Mesothelial cell of epicardium (in vitro differentiated cells): Measurements from ENCODE around the gene ZNF771. TPM values are rescaled to one million over a fixed set of nuclear protein-coding genes. Genes with fewer than 3 reads are reported as not detected.
A peak's percentile ranks its signal among the peaks of the same experiment; 100 is the strongest.

ENCODE experiments used
- DNase-seq, 2 experiments: peaks; one replicate each; pipeline ENCODE4 v3.0.0; 2021; ENCODE audit warnings: low spot score in 2 of 2; ENCODE audit not compliant: unreplicated experiment in 2 of 2
- H3K27ac Mint-ChIP-seq: 2 replicates; pipeline ENCODE4 v1.8.0; 2021; ENCODE audit warnings: mixed read lengths
- H3K27me3 Mint-ChIP-seq: 2 replicates; pipeline ENCODE4 v1.8.0; 2021; ENCODE audit warnings: low read depth, mixed read lengths
- H3K36me3 Mint-ChIP-seq: 2 replicates; pipeline ENCODE4 v1.8.0; 2021; ENCODE audit warnings: mixed read lengths
- H3K4me1 Mint-ChIP-seq: 2 replicates; pipeline ENCODE4 v1.8.0; 2021; ENCODE audit warnings: mixed read lengths
- H3K4me3 Mint-ChIP-seq: 2 replicates; pipeline ENCODE4 v1.8.0; 2021; ENCODE audit warnings: mild to moderate bottlenecking, moderate library complexity, mixed read lengths
- H3K9me3 Mint-ChIP-seq: 2 replicates; pipeline ENCODE4 v1.8.0; 2021; ENCODE audit warnings: mixed read lengths
- CTCF ChIP-seq: fragments of 200-600 bp; sonication (generic); IDR thresholded peaks from one replicate; pipeline ENCODE4 v1.5.0; 2021; ENCODE audit warnings: antibody characterized with exemption; ENCODE audit not compliant: unreplicated experiment
- total RNA-seq: library from RNA; stranded (reverse); gene quantifications from 3 replicates; pipeline ENCODE4 v1.2.1, GENCODE V29; 2021

ZNF771 gene
- 10.7 to 12.6 TPM (median 11.8 TPM) in 3 replicates for total RNA-seq

- peak within 1 kb of the TSS; percentile 88 for H3K27ac Mint-ChIP-seq
- no peaks in the 10 kb centered on the region for H3K9me3 Mint-ChIP-seq
- H3K27me3 Mint-ChIP-seq = no peaks in the 10 kb centered on the region
- peaks cover 10% of the 10 kb centered on the region for H3K4me1 Mint-ChIP-seq
- peak within 1 kb of the TSS; percentile 83 for H3K4me3 Mint-ChIP-seq
- TF ChIP-seq CTCF = no peak
- peak; percentile 80 to 88 for DNase-seq
- H3K36me3 Mint-ChIP-seq = peaks cover 6% of the 10 kb centered on the region
Observed at GRCh38 chr16:30407102-30407803, at the start of gene ZNF771. ZNF771 (plus strand) TSS chr16:30407606; CDS start chr16:30408054, 448 bp downstream.

GRCh38 chr16:30357715-30358576 lies 49.5 kb upstream of the ZNF771 start:
- peaks cover 15% of the 10 kb centered on the region for H3K36me3 Mint-ChIP-seq
- TF ChIP-seq CTCF = no peak

DNA sequence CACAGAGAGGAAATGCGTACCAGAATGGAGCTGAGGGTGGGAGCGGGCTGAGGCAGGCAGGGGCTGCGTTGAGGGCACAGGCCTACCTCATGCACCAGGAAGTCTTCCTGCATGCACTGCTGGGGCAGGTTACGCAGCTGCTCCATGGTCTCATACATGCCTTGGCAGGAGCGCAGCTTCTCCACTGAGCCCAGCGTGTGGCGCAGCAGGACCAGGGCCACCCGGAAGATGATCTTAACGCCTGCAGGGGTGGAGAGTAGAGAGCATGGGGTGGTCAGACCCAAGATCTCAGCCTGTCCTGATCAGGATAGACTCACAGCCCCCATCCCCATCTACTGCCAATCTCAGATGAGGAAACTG lies 48.8 kb upstream of the ZNF771 start:
- Mint-ChIP-seq H3K27ac (no peak overlapping the region), H3K36me3 (peaks cover 21% of the 10 kb centered on the region), H3K4me1 (peaks cover 17% of the 10 kb centered on the region), H3K27me3 (no peaks in the 10 kb centered on the region), H3K4me3 (no peak overlapping the region), H3K9me3 (no peaks in the 10 kb centered on the region)
- TF ChIP-seq CTCF = no peak
- DNase-seq = no peak

More at GRCh38 chr16:30357715-30358576, 49.5 kb upstream of the ZNF771 start:
- Mint-ChIP-seq H3K4me3 (no peak overlapping the region), H3K9me3 (no peaks in the 10 kb centered on the region), H3K27me3 (no peaks in the 10 kb centered on the region), H3K4me1 (peaks cover 17% of the 10 kb centered on the region), H3K27ac (no peak overlapping the region)
- no peak for DNase-seq

- no peak for DNase-seq
- no peak overlapping the region for H3K27ac Mint-ChIP-seq
- H3K9me3 Mint-ChIP-seq = no peaks in the 10 kb centered on the region
- no peaks in the 10 kb centered on the region for H3K27me3 Mint-ChIP-seq
- TF ChIP-seq CTCF = no peak
- peaks cover 12% of the 10 kb centered on the region for H3K4me1 Mint-ChIP-seq
- H3K36me3 Mint-ChIP-seq = peaks cover 22% of the 10 kb centered on the region
- no peak overlapping the region for H3K4me3 Mint-ChIP-seq
Observed at GRCh38 chr16:30358990-30359870, 48.2 kb upstream of the ZNF771 start.

DNA sequence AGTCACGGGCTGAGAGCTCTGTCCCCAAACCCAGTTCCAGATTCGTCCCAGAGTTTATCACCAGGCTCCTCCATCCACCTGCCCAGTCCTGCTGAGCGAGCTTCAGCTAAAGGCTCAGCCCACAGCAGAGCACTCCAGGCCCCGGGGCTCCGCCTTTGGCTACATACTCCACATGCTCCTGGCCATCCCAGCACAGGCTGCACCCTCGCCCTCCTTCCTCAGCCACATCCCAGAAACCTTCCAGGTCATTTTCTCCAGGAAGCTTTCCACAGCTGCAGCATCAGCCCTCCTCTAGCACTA lies 47.6 kb upstream of the ZNF771 start:
- TF ChIP-seq CTCF = no peak
- Mint-ChIP-seq H3K4me1 (peaks cover 8% of the 10 kb centered on the region), H3K4me3 (no peak overlapping the region), H3K9me3 (no peaks in the 10 kb centered on the region), H3K27ac (no peak overlapping the region), H3K27me3 (no peaks in the 10 kb centered on the region), H3K36me3 (peaks cover 19% of the 10 kb centered on the region)
- no peak for DNase-seq
